Activated T-cell treated with anti-CD3 and anti-CD28 coated beads, Interleukin-2, amount 50 U/mL, for 4 hours (primary cell): ENCODE results near the gene RFX5. TPM values are rescaled to one million over a fixed set of nuclear protein-coding genes. Genes with fewer than 3 reads are reported as not detected.
A peak's percentile ranks its signal among the peaks of the same experiment; 100 is the strongest.

Experiments used
- ATAC-seq, 2 donors: fragments of 200-7000 bp; cut with Tn5 transposase; one replicate each; pipeline ENCODE4 v1.10.0; 2021
- DNase-seq: peaks from one replicate; pipeline ENCODE4 v3.0.0-alpha.2; 2020
- H3K27me3 Mint-ChIP-seq: one replicate; pipeline ENCODE4 v1.8.0; 2021; ENCODE audit warnings: low read depth, mixed read lengths
- H3K36me3 Mint-ChIP-seq: one replicate; pipeline ENCODE4 v1.8.0; 2022; ENCODE audit warnings: mixed read lengths; ENCODE audit not compliant: insufficient read depth
- H3K4me1 Mint-ChIP-seq: one replicate; pipeline ENCODE4 v1.8.0; 2021; ENCODE audit warnings: low read depth, mixed read lengths
- H3K4me3 Mint-ChIP-seq: one replicate; pipeline ENCODE4 v1.8.0; 2021; ENCODE audit warnings: mild to moderate bottlenecking, moderate library complexity, mixed read lengths
- H3K9me3 Mint-ChIP-seq: one replicate; pipeline ENCODE4 v1.8.0; 2021; ENCODE audit warnings: mixed read lengths
- total RNA-seq, 3 donors: library from RNA; stranded (reverse); gene quantifications; one replicate each; pipeline ENCODE4 v1.2.1, GENCODE V29; 2021

The RFX5 gene
- total RNA-seq, 3 donors from 2014 or later = 48.7 to 58.6 (median 50.9) TPM

GRCh38 chr1:151343587-151343986 is 3.5 kb downstream of the RFX5 start:
- ATAC-seq (no peak), DNase-seq (no peak)
- Mint-ChIP-seq H3K36me3 (peaks cover 21% of the 10 kb centered on the region), H3K4me1 (peaks cover 48% of the 10 kb centered on the region), H3K4me3 (no peak overlapping the region), H3K9me3 (no peaks in the 10 kb centered on the region), H3K27me3 (no peaks in the 10 kb centered on the region)

GRCh38 chr1:151342569-151342968 is 4.5 kb downstream of the RFX5 start:
- Mint-ChIP-seq H3K9me3 (no peaks in the 10 kb centered on the region), H3K4me1 (peaks cover 41% of the 10 kb centered on the region), H3K36me3 (peaks cover 21% of the 10 kb centered on the region), H3K4me3 (no peak overlapping the region), H3K27me3 (no peaks in the 10 kb centered on the region)
- ATAC-seq (no peak), DNase-seq (no peak)

- no peak overlapping the region for H3K4me3 Mint-ChIP-seq
- no peaks in the 10 kb centered on the region for H3K9me3 Mint-ChIP-seq
- DNase-seq (no peak), ATAC-seq (no peak)
- peaks cover 37% of the 10 kb centered on the region for H3K4me1 Mint-ChIP-seq
- H3K27me3 Mint-ChIP-seq = no peaks in the 10 kb centered on the region
- peaks cover 21% of the 10 kb centered on the region for H3K36me3 Mint-ChIP-seq
These were observed 5.0 kb downstream of the RFX5 start for GRCh38 chr1:151342021-151342420.

GRCh38 chr1:151340870-151341754 is 5.9 kb downstream of the RFX5 start:
- Mint-ChIP-seq H3K27me3 (no peaks in the 10 kb centered on the region), H3K4me1 (peaks cover 30% of the 10 kb centered on the region), H3K36me3 (peaks cover 23% of the 10 kb centered on the region), H3K4me3 (no peak overlapping the region), H3K9me3 (no peaks in the 10 kb centered on the region)
- peak; percentile 27 for DNase-seq
- peak; percentile 77 to 87 for ATAC-seq

- Mint-ChIP-seq H3K9me3 (no peaks in the 10 kb centered on the region), H3K4me3 (no peak overlapping the region), H3K27me3 (no peaks in the 10 kb centered on the region), H3K36me3 (peaks cover 3% of the 10 kb centered on the region), H3K4me1 (peaks cover 11% of the 10 kb centered on the region)
- ATAC-seq (no peak), DNase-seq (no peak)
These were observed 10.5 kb downstream of the RFX5 start for GRCh38 chr1:151336556-151336955.

- Mint-ChIP-seq H3K4me3 (no peak overlapping the region), H3K36me3 (peaks cover 2% of the 10 kb centered on the region), H3K9me3 (no peaks in the 10 kb centered on the region), H3K4me1 (peaks cover 4% of the 10 kb centered on the region), H3K27me3 (no peaks in the 10 kb centered on the region)
- DNase-seq = no peak
- ATAC-seq = no peak
These were observed 12.2 kb downstream of the RFX5 start for GRCh38 chr1:151334822-151335221.

- ATAC-seq (peak; percentile 15 to 25), DNase-seq (no peak)
- Mint-ChIP-seq H3K27me3 (no peaks in the 10 kb centered on the region), H3K36me3 (peaks cover 4% of the 10 kb centered on the region), H3K9me3 (no peaks in the 10 kb centered on the region), H3K4me1 (peaks cover 29% of the 10 kb centered on the region), H3K4me3 (peak overlapping the region; percentile 95)
These were observed 19.0 kb downstream of the RFX5 start for GRCh38 chr1:151327903-151328674.

GRCh38 chr1:151327223-151327902 is 19.7 kb downstream of the RFX5 start, which contains the start of gene PI4KB:
PI4KB (minus strand) TSS chr1:151327416; CDS start chr1:151316481, 10,935 bp downstream.
- Mint-ChIP-seq H3K36me3 (peaks cover 7% of the 10 kb centered on the region), H3K27me3 (no peaks in the 10 kb centered on the region), H3K9me3 (no peaks in the 10 kb centered on the region), H3K4me1 (peaks cover 33% of the 10 kb centered on the region), H3K4me3 (peak within 1 kb of the TSS; percentile 95)
- peak; percentile 80 for DNase-seq
- peak; percentile 93 to 94 for ATAC-seq

GRCh38 chr1:151326619-151327222 is 20.3 kb downstream of the RFX5 start:
- DNase-seq = peak; percentile 53
- peak overlapping the region; percentile 95 for H3K4me3 Mint-ChIP-seq
- no peaks in the 10 kb centered on the region for H3K27me3 Mint-ChIP-seq
- peaks cover 11% of the 10 kb centered on the region for H3K36me3 Mint-ChIP-seq
- no peaks in the 10 kb centered on the region for H3K9me3 Mint-ChIP-seq
- peak; percentile 64 to 65 for ATAC-seq
- H3K4me1 Mint-ChIP-seq = peaks cover 38% of the 10 kb centered on the region

GRCh38 chr1:151325646-151326429 is 21.2 kb downstream of the RFX5 start:
- H3K36me3 Mint-ChIP-seq = peaks cover 11% of the 10 kb centered on the region
- no peaks in the 10 kb centered on the region for H3K9me3 Mint-ChIP-seq
- DNase-seq = no peak
- H3K4me3 Mint-ChIP-seq = peak overlapping the region; percentile 95
- no peak for ATAC-seq
- H3K4me1 Mint-ChIP-seq = peaks cover 41% of the 10 kb centered on the region
- no peaks in the 10 kb centered on the region for H3K27me3 Mint-ChIP-seq

- H3K36me3 Mint-ChIP-seq = peaks cover 17% of the 10 kb centered on the region
- peak overlapping the region; percentile 95 for H3K4me3 Mint-ChIP-seq
- H3K9me3 Mint-ChIP-seq = no peaks in the 10 kb centered on the region
- H3K27me3 Mint-ChIP-seq = no peaks in the 10 kb centered on the region
- ATAC-seq (no peak), DNase-seq (no peak)
- peaks cover 47% of the 10 kb centered on the region for H3K4me1 Mint-ChIP-seq
These were observed 21.8 kb downstream of the RFX5 start for GRCh38 chr1:151325231-151325630.

- DNase-seq (no peak), ATAC-seq (no peak)
- H3K4me3 Mint-ChIP-seq = peak overlapping the region; percentile 17
- no peaks in the 10 kb centered on the region for H3K9me3 Mint-ChIP-seq
- H3K4me1 Mint-ChIP-seq = peaks cover 48% of the 10 kb centered on the region
- H3K36me3 Mint-ChIP-seq = peaks cover 18% of the 10 kb centered on the region
- no peaks in the 10 kb centered on the region for H3K27me3 Mint-ChIP-seq
These were observed 22.6 kb downstream of the RFX5 start for GRCh38 chr1:151324390-151324930.

GRCh38 chr1:151318975-151319374 is 28.1 kb downstream of the RFX5 start:
- no peaks in the 10 kb centered on the region for H3K27me3 Mint-ChIP-seq
- no peaks in the 10 kb centered on the region for H3K9me3 Mint-ChIP-seq
- H3K4me1 Mint-ChIP-seq = peaks cover 32% of the 10 kb centered on the region
- DNase-seq (no peak), ATAC-seq (no peak)
- H3K36me3 Mint-ChIP-seq = peaks cover 38% of the 10 kb centered on the region
- no peak overlapping the region for H3K4me3 Mint-ChIP-seq
